IMR-90 (cell line): Measurements from ENCODE around the gene LTB4R2.
"Not testable (repeated sequence)": the region's sequence is repeated elsewhere in the genome, so short reads cannot be mapped to it uniquely, and the experiment has no call there.

Experiments used
- BHLHE40 ChIP-seq: fragments of 150-350 bp; IDR thresholded peaks from 2 replicates; pipeline ENCODE4 v1.6.1; 2016; ENCODE audit warnings: mild to moderate bottlenecking, low read depth, low read length
- CEBPB ChIP-seq: IDR thresholded peaks from 2 replicates; pipeline ENCODE4 v1.6.1; 2012; ENCODE audit warnings: low read depth, low read length, improper control_type of control experiment
- CHD1 ChIP-seq: IDR thresholded peaks from 2 replicates; pipeline ENCODE4 v1.6.1; 2012; ENCODE audit warnings: low read depth, low read length, improper control_type of control experiment
- CTCF ChIP-seq: conservative IDR thresholded peaks from 2 replicates; pipeline ENCODE4 v1.5.1; 2012; ENCODE audit warnings: mild to moderate bottlenecking, low read depth, low read length, improper control_type of control experiment
- ELK1 ChIP-seq: fragments of 150-350 bp; IDR thresholded peaks from 2 replicates; pipeline ENCODE4 v1.6.1; 2016; ENCODE audit warnings: low read depth, mild to moderate bottlenecking, low read length, moderate library complexity, borderline replicate concordance
- MAFK ChIP-seq: IDR thresholded peaks from 2 replicates; pipeline ENCODE4 v1.6.1; 2012; ENCODE audit warnings: low read depth, low read length, improper control_type of control experiment
- MXI1 ChIP-seq: IDR thresholded peaks from 2 replicates; pipeline ENCODE4 v1.6.1; 2012; ENCODE audit warnings: low read depth, mild to moderate bottlenecking, low read length, moderate library complexity, borderline replicate concordance
- NFE2L2 ChIP-seq: fragments of 150-350 bp; IDR thresholded peaks from 2 replicates; pipeline ENCODE4 v1.6.1; 2016; ENCODE audit warnings: low read depth, mild to moderate bottlenecking, low read length
- POLR2A ChIP-seq: IDR thresholded peaks from 2 replicates; pipeline ENCODE4 v1.6.1; 2012; ENCODE audit warnings: mild to moderate bottlenecking, low read depth, low read length
- RAD21 ChIP-seq: IDR thresholded peaks from 2 replicates; pipeline ENCODE4 v1.6.1; 2012; ENCODE audit warnings: low read length, improper control_type of control experiment
- RCOR1 ChIP-seq: IDR thresholded peaks from 2 replicates; pipeline ENCODE4 v1.6.1; 2012; ENCODE audit warnings: mild to moderate bottlenecking, low read length, improper control_type of control experiment; ENCODE audit not compliant: insufficient replicate concordance
- RFX5 ChIP-seq: IDR thresholded peaks from 2 replicates; pipeline ENCODE4 v1.8.0; 2012; ENCODE audit warnings: low read depth, mild to moderate bottlenecking, low read length, moderate library complexity
- SMC3 ChIP-seq: fragments of 150-350 bp; IDR thresholded peaks from 2 replicates; pipeline ENCODE4 v1.6.1; 2016; ENCODE audit warnings: low read depth, mild to moderate bottlenecking, antibody characterized with exemption, low read length, moderate library complexity
- TF ChIP-seq, protein P1 (sequence below): fragments of 150-350 bp; IDR thresholded peaks from 2 replicates; pipeline ENCODE4 v1.6.1; 2017; ENCODE audit warnings: mild to moderate bottlenecking, antibody characterized with exemption, low read length, low read depth

GRCh38 chr14:24327914-24328313 lies 18.0 kb downstream of the LTB4R2 start:
- not testable (repeated sequence) for TF ChIP-seq MAFK, CEBPB, MXI1, RCOR1, POLR2A, RFX5, ELK1, NFE2L2, BHLHE40, CHD1
- TF ChIP-seq CTCF (peak; percentile 36; the same call in 1 of the 2 replicates), SMC3 (peak; percentile 27; the same call in 1 of the 2 replicates), RAD21 (peak; percentile 35)
- TF ChIP-seq, protein P1, sequence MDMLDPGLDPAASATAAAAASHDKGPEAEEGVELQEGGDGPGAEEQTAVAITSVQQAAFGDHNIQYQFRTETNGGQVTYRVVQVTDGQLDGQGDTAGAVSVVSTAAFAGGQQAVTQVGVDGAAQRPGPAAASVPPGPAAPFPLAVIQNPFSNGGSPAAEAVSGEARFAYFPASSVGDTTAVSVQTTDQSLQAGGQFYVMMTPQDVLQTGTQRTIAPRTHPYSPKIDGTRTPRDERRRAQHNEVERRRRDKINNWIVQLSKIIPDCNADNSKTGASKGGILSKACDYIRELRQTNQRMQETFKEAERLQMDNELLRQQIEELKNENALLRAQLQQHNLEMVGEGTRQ, result not testable (repeated sequence)
